HepG2 (cell line): Measurements from ENCODE around the gene ZFP3. TPM values are rescaled to one million over a fixed set of nuclear protein-coding genes. Genes with fewer than 3 reads are reported as not detected.
"Not testable (repeated sequence)": the region's sequence is repeated elsewhere in the genome, so short reads cannot be mapped to it uniquely, and the experiment has no call there.

Source experiments
- ATAC-seq: fragments of 200-7000 bp; cut with Tn5 transposase; 3 replicates; pipeline ENCODE4 v1.9.1; 2020; ENCODE audit warnings: mild to moderate bottlenecking, moderate library complexity
- BruUV-seq: library from RNA; stranded (reverse); fragments of 400-500 nt; replicated peaks from 2 replicates; lab custom pipeline; 2021; lab: Mats Ljungman, UMichigan
- CTCF ChIA-PET: fragments of 300-600 bp; formaldehyde crosslinking; extraction: SDS; loops from one replicate; lab custom pipeline; 2021; ENCODE audit warnings: low total read pairs, inconsistent platforms, low intra/inter-chr PET ratio; lab: Yijun Ruan, JAX
- POLR2A ChIA-PET: fragments of 350-600 bp; sonication (Branson Sonifier 250); formaldehyde crosslinking; loops from one replicate; lab custom pipeline; 2020; ENCODE audit warnings: antibody characterized with exemption, inconsistent platforms; lab: Yijun Ruan, JAX
- DNase-seq: peaks from one replicate; pipeline ENCODE4 v3.0.0-alpha.2; 2015; ENCODE audit warnings: low spot score
- FAIRE-seq: peaks from 3 replicates; lab custom pipeline; 2011; peaks lifted over from hg19 to GRCh38; lab: Jason Lieb, UNC
- H2AFZ ChIP-seq: one replicate; pipeline ENCODE4 v1.6.1; 2011; ENCODE audit warnings: low read length, inconsistent platforms
- H3K27ac ChIP-seq: fragments of 300-600 bp; 3 replicates; pipeline ENCODE4 v1.8.0; 2011; ENCODE audit warnings: mixed run types, mild to moderate bottlenecking, mixed read lengths, low read length, inconsistent platforms; ENCODE audit not compliant: insufficient read depth; ENCODE audit errors: extremely low read length
- H3K27me3 ChIP-seq, 2 experiments: fragments of 200-600 bp in 1 of 2; 2 replicates in 1 of 2; 3 replicates in 1 of 2; pipeline versions ENCODE4 v1.6.0 to v1.8.0; 2011; ENCODE audit warnings: low read length in 2 of 2, mild to moderate bottlenecking in 2 of 2, moderate library complexity in 2 of 2, inconsistent platforms in 1 of 2; ENCODE audit not compliant: insufficient read depth in 2 of 2, control insufficient read depth in 1 of 2
- H3K36me3 ChIP-seq, 2 experiments: fragments of 200-600 bp in 1 of 2; replicated peaks in 1 of 2; 2 replicates in 1 of 2; 3 replicates in 1 of 2; pipeline versions ENCODE4 v1.5.1 to v1.8.0; 2011; ENCODE audit warnings: low read length in 2 of 2, inconsistent platforms in 1 of 2; ENCODE audit not compliant: insufficient read depth in 2 of 2, control insufficient read depth in 1 of 2
- H3K4me1 ChIP-seq: 2 replicates; pipeline ENCODE4 v1.5.1; 2012; ENCODE audit warnings: low read length, inconsistent platforms; ENCODE audit not compliant: insufficient read depth
- H3K4me2 ChIP-seq: 2 replicates; pipeline ENCODE4 v1.6.0; 2011; ENCODE audit warnings: low read depth, low read length, inconsistent platforms
- H3K4me3 ChIP-seq, 3 experiments: fragments of 200-600 bp in 1 of 3; sonication (generic), shearing (Covaris generic) in 1 of 3; replicated peaks in 1 of 3; 2 replicates each; pipeline ENCODE4 v1.5.1; 2011 to 2016; ENCODE audit warnings: low read length in 3 of 3, inconsistent platforms in 2 of 3, low read depth in 2 of 3, mild to moderate bottlenecking in 2 of 3, control low read depth in 1 of 3, mixed read lengths in 1 of 3; ENCODE audit not compliant: insufficient read depth in 1 of 3
- H3K79me2 ChIP-seq: one replicate; pipeline ENCODE4 v1.6.1; 2011; ENCODE audit warnings: low read length, inconsistent platforms; ENCODE audit not compliant: insufficient read depth
- H3K9ac ChIP-seq: 2 replicates; pipeline ENCODE4 v1.6.0; 2011; ENCODE audit warnings: mild to moderate bottlenecking, low read depth, low read length, inconsistent platforms; ENCODE audit not compliant: insufficient read depth
- H3K9me3 ChIP-seq: 2 replicates; pipeline ENCODE4 v1.5.1; 2012; ENCODE audit warnings: mild to moderate bottlenecking, low read length
- H4K20me1 ChIP-seq: 2 replicates; pipeline ENCODE4 v1.6.0; 2011; ENCODE audit warnings: inconsistent platforms, mild to moderate bottlenecking, low read length, moderate library complexity; ENCODE audit not compliant: insufficient read depth
- CCAR2 ChIP-seq: fragments of 200-400 bp; formaldehyde crosslinking; optimal IDR thresholded peaks from 2 replicates; pipeline ENCODE3; 2018; ENCODE audit warnings: low read depth, mild to moderate bottlenecking, low read length, moderate library complexity
- FOXK2 ChIP-seq: fragments of 450-650 bp; IDR thresholded peaks from 2 replicates; pipeline ENCODE4 v1.6.1; 2016
- MED8 ChIP-seq: sonication (generic); formaldehyde crosslinking; IDR thresholded peaks from 2 replicates; pipeline ENCODE4 v1.8.1; 2023; ENCODE audit warnings: mild to moderate bottlenecking, missing genetic modification reagents; ENCODE audit not compliant: insufficient replicate concordance
- PAXIP1 ChIP-seq: sonication (generic); formaldehyde crosslinking; conservative IDR thresholded peaks from 2 replicates; pipeline ENCODE4 v1.4.0; 2020; ENCODE audit warnings: mild to moderate bottlenecking, missing genetic modification reagents, moderate library complexity
- ZNF253 ChIP-seq: sonication (generic); formaldehyde crosslinking; IDR thresholded peaks from 2 replicates; pipeline ENCODE4 v1.8.0; 2022; ENCODE audit warnings: mild to moderate bottlenecking, missing genetic modification reagents, borderline replicate concordance
- ZNF766 ChIP-seq: sonication (generic); formaldehyde crosslinking; IDR thresholded peaks from 2 replicates; pipeline ENCODE4 v1.5.0; 2020; ENCODE audit warnings: missing genetic modification reagents, borderline replicate concordance
- WGBS: methylation state at CpG from one replicate; pipeline ENCODE4 v1.1.6; 2017; ENCODE audit warnings: low lambda C conversion rate; 5-methylcytosine and 5-hydroxymethylcytosine counted together
- in situ Hi-C: cut with HindIII; loops from 2 replicates; pipeline ENCODE4 v1.10.0; 2017; ENCODE audit warnings: low pct_unique_long_range_greater_than_20kb; ENCODE audit not compliant: extremely low pct_ligation_motif_present
- intact Hi-C: fragments of 100-400 bp; cut with micrococcal nuclease; formaldehyde crosslinking; loops from one replicate; pipeline ENCODE4 v1.10.0; 2022; ENCODE audit not compliant: unreplicated experiment
- polyA plus RNA-seq, 8 experiments: library from polyadenylated mRNA; depleted of rRNA in 3 of 8; stranded (reverse) in 7 of 8; unstranded in 1 of 8; fragments of >200 nt; fragmentation: Illumina TruSeq in 4 of 8; extraction: Trizol in 4 of 8; gene quantifications; 2 replicates each; pipeline versions ENCODE4 v1.2.1 to v1.2.3, GENCODE V29; 2011 to 2016; ENCODE audit warnings: low read depth in 4 of 8, missing spikeins in 1 of 8, mixed read lengths in 1 of 8; ENCODE audit not compliant: insufficient read depth in 1 of 8
- total RNA-seq, 5 experiments: library from RNA; depleted of rRNA; stranded (reverse); fragments of >200 nt; fragmentation: Illumina TruSeq; extraction: Trizol; gene quantifications; 2 replicates each; pipeline ENCODE4 v1.2.3, GENCODE V29; 2016; ENCODE audit warnings: low read depth in 1 of 5

The ZFP3 gene
- total and polyA plus RNA-seq, 2 of the 13 experiments (the other 11 are each of a cell fraction or from before 2014, with no cell fraction given) = not detected

GRCh38 chr17:5135131-5135712 lies 57.0 kb downstream of the ZFP3 start:
- WGBS = 39% methylated on average over 4 of the region's 8 CpGs
- intact Hi-C loops, H3K36me3 ChIP-seq, H3K4me3 ChIP-seq, BruUV-seq, in situ Hi-C loops, H4K20me1 ChIP-seq, H3K9ac ChIP-seq, DNase-seq, H3K79me2 ChIP-seq, CTCF ChIA-PET, POLR2A ChIA-PET, H3K4me2 ChIP-seq, H2AFZ ChIP-seq, H3K9me3 ChIP-seq, H3K27ac ChIP-seq, FAIRE-seq, ATAC-seq: not testable (repeated sequence)
- Histone ChIP-seq H3K27me3 (peaks cover 2 to 22% of the 10 kb centered on the region in 2 experiments; a peak in 4 of 5 replicates), H3K4me1 (peaks cover 20% of the 10 kb centered on the region)

DNA sequence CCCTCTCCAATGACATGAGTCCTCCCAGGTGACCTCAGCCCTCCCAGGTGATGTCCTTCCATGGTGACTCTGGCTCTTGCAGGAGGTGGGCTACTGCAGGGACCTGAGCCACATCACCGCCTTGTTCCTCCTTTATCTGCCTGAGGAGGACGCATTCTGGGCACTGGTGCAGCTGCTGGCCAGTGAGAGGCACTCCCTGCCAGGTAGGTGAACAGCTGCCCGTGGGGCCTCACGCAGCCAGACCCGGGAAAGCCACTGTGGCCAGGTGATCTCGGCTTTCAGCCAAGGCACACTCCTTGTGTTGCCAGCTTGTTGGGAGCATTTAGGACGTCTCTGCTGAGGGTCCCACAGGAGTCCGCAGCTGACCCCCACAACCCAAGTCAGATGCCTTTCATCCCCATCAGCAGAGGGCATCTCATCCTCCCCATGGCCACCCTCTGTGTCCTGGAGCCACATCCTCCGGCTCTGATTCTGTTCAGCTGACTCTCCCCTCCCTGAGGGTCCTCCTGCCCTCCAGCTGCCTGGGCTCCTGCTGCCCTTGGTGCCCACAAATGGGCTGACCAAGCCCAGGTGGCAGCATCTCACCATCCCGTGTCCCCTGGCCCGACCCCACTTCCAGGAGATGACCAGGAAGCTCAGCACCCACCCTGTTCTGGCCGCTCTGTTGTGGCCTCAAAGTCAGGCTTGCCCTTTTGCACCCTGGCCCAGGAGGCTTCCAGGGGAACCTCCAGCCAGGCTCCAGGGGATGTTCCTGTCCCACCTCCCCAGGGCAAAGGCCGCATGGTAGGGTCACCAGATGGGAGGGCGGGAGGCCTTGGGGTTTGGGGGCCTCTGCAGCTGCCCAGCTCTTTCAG lies 57.7 kb downstream of the ZFP3 start:
- no peaks in the 10 kb centered on the region for H4K20me1 ChIP-seq
- no peak overlapping the region for H3K9ac ChIP-seq
- POLR2A ChIA-PET = no interaction called here
- ATAC-seq = peak; percentile 26; the same call in 1 of the 3 replicates
- H3K79me2 ChIP-seq = no peaks in the 10 kb centered on the region
- H3K4me2 ChIP-seq = peak overlapping the region; percentile 39; the same call in 1 of the 2 replicates
- peaks cover 2 to 20% of the 10 kb centered on the region in 2 experiments; a peak in 4 of 5 replicates for H3K27me3 ChIP-seq
- H3K4me1 ChIP-seq = peaks cover 20% of the 10 kb centered on the region
- no peak for DNase-seq
- H3K4me3 ChIP-seq = peak overlapping the region in 1 of 3 experiments; percentile 4; a peak in 1 of 6 replicates
- no peaks in the 10 kb centered on the region for H3K36me3 ChIP-seq
- FAIRE-seq = no peak
- in situ Hi-C loops = no loop called here
- H3K27ac ChIP-seq = no peak overlapping the region
- no TSS peak for BruUV-seq
- no peak overlapping the region for H2AFZ ChIP-seq
- intact Hi-C loops = no loop called here
- CTCF ChIA-PET = no interaction called here
- WGBS = 26% methylated on average over 6 of the region's 14 CpGs
- no peaks in the 10 kb centered on the region for H3K9me3 ChIP-seq
- TF ChIP-seq CCAR2 = no peak
- 0 out of 2 replicates have a peak, but pooled peaks have one; percentile 29 for TF ChIP-seq PAXIP1 (CRISPR knock-in tag)
- TF ChIP-seq MED8 (CRISPR knock-in tag) = no peak
- no peak for TF ChIP-seq FOXK2
- TF ChIP-seq ZNF766 (CRISPR knock-in tag) = no peak
- no peak for TF ChIP-seq ZNF253 (CRISPR knock-in tag)
